DMS 273 treated with DMSO at 0.1 percent for 48 hours (cell line): Measurements from ENCODE around the gene INO80D.
"Not testable (repeated sequence)": the region's sequence is repeated elsewhere in the genome, so short reads cannot be mapped to it uniquely, and the experiment has no call there.

Source experiments
- DNase-seq: peaks from one replicate; lab custom pipeline; 2025; lab: John Stamatoyannopoulos, UW

Gene INO80D

DNA sequence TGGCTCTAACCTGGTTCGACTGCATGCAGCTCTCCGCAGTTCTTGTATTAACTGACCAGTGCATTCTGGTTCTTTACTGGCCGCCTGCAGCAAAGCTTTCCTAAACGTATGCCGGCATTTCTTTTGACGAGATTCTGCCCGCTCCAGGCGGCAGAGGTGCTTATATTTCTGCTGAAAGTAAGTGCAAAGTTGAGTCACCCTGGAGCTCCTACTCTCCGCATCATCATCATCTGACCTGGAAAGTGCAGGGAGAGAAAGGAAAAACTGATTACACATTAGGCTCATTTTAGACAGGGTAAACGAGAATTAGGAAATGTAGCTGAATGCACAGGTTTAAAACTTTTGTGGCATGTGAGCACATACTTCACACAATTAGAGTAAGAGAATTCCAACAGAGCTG lies 57.9 kb downstream of the INO80D start:
- DNase-seq, result no peak

DNA sequence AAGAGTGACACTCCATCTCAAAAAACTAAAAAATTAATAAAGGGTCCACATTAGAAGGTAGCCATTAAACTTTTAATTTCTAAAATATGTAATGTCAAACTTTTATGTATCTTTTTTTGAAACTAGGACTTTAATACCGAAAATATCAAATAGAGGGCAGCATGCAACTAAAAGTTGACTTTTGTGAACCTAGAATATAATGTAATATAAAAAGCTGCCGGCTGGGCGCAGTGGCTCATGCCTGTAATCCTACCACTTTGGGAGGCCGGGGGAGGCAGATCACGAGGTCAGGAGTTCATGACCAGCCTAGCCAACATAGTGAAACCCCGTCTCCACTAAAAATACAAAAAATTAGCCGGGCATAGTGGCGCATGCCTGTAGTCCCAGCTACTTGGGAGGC lies 62.8 kb downstream of the INO80D start:
- DNase-seq, result no peak

DNA sequence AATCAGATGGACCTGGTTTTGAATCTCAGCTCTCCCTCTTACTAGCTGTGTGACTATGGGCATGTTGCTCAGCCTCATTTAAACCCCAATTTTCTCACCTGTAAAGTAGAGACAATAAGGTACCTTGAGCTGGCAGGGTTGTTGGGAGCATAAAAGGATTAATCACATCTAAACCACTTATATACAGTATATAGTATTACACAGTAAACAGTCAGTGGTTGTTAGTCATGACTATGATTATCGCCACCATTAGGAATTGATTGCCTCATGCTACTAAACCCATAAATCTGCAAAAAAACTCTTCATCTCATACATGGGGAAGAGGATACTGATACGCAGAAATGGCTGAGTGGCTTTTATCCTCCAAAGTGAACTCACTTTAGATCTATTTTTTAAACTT lies 65.8 kb downstream of the INO80D start:
- DNase-seq, result no peak

DNA sequence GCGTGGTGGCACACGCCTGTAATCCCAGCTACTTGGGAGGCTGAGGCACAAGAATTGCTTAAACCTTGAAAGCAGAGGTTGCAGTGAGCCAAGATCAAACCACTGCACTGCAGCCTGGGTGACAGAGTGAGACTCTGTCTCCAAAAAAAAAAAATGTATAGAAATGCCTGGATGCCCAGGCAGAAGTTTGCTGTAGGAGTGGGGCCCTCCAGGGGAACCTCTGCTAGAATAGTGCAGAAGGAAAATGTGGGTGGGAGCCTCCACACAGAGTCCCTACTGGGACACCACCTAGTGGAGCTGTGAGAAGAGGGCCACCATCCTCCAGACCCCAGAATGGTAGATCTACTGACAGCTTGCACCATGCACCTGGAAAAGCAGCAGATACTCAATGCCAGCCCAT lies 70.2 kb downstream of the INO80D start:
- DNase-seq, result not testable (repeated sequence)

DNA sequence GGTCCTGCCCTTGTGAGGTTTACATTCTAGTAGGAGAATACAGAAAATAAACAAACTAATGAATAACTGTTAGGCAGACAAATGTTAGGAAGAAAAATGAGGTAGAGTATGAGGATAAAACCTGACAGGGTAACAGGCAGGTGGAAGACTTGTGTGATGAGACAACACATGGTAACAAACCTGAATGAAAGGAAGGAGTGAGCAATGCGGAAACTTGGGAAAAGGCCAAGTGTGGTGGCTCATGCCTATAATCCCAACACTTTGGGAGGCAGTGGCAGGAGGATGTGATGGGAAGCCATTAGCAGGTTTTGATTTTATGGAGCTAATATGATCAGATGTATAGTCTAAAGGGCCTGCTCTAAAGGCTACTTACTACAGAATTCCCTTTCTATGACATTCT lies 74.2 kb downstream of the INO80D start:
- no peak for DNase-seq

DNA sequence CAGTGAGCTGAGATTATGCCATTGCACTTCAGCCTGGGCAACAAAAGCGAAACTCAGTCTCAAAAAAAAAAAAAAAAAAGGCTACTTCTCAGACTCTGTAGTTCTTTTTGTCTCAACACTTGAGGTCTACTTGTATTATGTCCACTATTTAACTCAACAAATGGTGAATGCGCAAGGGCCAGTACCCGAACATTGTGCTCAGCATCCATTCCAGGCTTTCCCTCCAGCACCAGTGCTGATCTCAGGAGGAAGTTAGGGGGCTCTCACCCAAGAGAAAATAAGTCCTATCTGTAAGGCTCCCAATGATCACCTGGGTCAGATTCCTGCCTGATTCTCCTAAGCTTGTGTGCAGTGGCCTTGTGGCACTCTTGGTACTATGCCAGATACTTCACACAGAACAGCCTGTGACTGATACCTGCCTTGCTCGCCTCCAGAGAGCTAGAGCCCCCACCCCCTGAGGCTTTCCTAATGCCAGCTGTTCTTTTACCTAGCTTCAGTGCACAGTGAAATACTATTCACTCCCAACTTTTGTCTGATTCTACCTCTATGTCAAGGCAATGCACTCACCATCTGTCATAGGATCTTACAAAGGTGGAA lies 74.9 kb downstream of the INO80D start:
- DNase-seq, result no peak

DNA sequence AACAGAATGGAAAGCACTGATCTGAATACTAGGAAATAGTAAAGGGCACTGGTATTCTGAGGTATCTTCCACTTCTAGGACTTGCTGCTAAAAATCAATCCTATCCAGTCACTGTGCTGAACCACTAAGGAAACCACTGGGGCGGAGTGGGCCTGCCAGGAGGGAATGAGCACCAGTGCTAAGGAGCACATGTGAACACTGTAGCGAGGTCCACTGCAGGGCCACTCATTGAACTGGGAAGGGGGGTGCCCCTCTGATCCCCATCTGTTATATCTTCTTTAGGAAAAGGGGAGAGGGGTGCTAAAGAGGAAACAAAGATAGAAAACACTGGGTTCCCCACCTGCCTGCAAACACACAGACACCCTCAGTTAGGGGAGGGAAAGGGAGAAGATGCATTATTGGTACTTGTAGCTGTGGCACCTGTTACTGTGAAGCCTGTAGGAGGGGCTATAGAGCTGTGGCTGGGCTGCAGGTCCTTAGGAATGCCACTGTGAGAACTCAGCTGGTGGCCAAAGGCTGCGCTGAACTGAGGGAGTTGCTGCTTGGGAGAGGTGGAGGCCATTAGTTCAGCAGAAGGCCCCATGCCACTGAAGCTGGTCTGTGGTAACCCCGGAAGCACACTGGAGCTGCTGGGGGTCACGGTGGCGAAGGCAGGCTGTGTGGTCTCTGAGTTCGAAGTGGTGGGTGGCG lies 81.8 kb downstream of the INO80D start:
- DNase-seq, result no peak

DNA sequence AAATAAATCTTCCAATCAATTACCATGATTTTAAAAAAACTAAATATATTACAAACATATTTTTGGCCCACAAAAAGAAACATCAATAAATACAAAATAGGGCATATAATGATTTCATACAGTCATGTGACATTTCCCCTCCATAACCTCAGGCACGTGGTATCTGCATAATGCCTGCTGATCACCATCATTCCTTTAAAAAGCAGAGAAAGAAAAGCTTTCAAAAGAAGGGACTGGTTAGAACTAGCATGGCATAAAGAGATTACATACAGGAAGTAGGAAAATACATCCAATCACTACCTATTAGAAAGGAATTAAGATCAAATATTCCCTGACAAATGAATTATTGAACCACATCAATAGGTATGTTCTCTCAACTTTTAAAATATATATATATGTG lies 83.5 kb downstream of the INO80D start:
- DNase-seq, result no peak

DNA sequence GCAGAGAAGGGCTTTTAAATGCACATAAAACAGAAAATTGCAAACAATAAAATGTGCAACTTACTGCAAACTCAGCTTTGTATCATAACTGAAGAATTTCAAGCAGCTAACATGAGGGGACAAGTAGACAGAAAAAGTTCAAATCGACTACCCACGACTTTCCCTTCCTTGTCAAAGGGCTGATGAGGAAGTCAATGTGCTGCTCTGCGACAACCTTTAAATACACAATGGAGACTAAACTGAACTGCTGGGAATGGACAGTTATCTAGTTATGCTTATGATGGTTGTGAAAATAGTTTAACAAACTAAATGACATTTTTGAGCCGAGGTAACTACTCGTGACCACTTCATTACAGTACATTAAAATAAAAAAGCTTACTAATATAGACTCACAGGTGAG lies 84.1 kb downstream of the INO80D start:
- no peak for DNase-seq

DNA sequence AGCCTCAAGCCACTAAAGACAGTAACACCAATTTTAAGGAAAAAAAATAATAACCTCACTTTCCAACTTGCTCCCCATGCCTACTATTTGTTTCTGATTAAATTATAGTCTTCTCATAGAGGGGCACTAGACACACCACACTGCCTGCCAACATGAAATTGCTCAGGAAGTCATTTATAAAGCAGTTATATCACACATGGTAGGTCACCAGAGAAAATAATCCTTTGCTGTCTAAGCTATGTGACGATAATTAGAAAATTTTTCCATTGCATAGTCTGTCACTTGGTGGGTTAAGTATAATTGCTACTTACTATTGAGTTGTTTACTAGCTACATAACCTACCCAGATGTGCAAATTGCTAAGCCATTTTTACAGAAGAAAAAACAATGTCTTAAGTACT lies 85.2 kb downstream of the INO80D start:
- DNase-seq, result no peak

DNA sequence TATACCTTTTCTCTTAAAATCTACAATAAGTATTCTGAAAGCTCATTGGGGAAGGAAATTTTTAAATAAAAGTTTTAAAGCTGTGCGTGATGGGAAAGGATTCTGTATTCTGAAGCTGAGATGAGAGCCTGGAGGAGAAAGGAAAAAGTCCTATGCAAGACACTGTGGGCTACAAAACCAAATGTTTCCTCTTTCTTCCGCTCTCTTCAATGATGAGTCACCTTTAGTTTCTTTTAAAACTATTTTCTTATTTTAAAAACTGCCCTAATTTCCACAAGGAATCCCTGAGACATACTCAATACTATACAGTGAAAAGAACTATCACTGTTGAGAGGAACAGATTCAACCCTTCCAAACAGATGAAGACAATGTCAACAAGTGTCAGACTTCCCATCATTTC lies 87.4 kb downstream of the INO80D start:
- no peak for DNase-seq

DNA sequence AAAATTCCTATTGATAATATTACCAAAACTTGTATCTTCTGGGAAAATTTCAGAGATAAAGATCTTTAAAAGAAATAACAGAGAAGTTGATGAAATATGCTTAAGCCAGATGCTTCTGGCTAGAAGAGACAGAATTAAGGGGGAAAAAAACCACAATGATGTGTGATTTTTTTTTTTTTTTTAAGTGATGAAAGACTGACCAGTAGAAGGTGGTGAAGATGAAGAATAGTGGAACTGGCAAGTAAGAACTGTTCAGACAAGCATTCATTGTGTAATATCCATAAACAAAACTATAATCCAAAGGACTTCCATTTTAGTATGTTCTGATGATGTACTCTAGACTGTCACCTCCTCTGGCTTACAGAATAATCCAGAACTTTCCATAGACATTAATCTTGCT lies 89.8 kb downstream of the INO80D start:
- no peak for DNase-seq

DNA sequence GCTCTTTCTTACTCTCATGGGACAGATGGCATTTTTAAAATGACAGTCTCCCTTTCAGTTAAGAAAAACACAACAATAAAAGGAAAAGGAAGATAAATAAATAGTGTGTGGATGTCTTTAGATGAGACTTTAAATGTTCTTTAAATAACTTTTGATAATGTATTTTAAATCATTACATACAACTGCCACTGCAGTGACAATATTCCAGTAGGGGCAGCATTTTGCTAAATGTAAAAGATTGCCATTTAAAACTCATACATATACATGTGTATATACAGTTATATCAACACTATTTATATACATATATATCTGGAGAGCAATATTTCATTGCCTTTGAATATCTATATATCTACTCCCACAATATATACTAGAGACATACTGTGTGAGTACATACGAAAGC lies 90.7 kb downstream of the INO80D start:
- DNase-seq, result no peak

DNA sequence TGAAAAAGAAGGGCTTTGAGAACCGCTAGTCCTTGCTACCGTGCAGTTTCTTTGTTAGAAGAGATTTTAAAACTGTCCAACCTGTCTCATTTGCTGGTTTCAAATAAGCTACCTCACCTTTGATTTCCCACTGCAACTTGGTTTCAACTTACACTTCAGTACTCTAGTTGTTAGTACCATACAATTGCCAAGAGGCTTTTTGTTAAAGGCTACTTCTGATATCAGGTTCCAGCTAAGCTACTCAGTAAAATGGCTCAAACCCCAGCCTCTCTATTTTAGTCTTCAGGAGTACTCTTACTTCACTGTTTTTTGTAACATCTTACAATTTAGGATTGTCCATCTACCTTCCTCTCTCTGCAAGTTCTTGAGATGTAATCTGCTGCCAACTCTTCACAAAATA lies 91.6 kb downstream of the INO80D start:
- DNase-seq, result no peak

DNA sequence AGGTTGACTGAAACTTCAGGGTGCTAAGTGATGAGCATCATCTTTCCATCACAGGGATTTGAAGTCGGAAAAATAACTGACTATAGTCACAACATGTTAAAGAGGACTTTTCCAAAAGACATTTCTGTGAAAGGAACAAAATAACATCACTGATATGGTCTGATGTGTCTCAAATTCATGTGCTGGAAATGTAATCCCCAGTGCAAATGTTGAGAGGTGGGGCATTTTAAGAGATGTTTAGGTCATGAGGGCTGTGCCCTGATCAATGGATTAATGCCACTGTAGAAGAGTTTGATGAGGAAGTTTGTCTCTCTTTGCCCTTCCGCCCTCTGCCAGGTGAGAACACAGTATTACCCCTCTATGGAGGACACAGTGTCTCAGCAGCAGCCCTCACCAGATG lies 95.9 kb downstream of the INO80D start:
- no peak for DNase-seq

DNA sequence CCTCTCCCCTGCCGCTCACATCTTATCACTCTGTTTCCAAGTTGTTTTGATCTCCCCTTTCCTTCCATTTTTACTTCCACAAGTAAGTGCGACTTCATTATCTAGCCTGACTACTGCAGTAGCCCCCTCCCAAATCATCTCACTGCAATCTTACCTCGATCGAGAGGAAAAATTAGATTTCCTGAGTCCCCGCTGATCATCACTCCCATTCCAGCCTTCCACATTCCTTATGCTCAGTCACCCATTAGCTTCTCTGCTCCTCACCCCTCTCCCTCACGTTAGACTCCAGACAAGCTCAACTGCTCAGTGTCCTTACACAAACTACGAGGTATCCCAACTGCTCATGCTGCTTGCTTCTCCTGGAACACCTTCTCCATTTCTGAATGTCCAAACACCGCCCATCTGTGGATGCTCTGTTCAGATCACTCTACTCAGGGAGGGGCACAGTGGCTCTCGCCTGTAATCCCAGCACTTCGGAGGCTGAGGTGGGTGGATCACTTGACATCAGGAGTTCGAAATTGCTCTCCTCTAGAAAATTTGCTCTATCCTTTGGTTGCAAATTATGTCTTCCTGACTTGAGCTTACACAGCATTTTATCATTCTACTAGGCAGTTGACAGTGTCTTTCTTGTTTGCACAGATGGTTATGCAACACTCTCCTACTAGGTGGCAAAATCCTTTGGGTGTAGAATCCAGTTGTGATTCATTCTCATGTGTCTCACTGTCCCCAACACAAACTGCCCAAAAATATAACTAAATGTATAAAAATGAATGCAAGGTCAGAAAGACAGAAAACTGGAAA lies 96.5 kb downstream of the INO80D start:
- no peak for DNase-seq

DNA sequence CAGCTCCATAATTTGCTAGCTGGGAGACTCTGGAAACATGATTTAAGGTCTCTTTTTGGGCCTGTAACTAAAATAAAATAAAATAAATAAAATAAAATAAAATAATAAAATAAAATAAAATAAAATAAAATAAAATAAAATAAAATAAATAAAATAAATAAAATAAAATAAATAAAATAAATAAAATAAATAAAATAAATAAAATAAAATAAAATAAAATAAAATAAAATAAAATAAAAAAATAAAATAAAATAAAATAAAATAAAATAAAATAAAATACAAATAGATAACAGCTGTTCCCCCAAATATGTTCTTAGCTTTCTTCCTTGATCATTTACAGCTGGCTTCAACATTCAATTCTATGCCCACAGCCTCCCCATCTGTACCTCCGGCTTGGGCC lies 97.3 kb downstream of the INO80D start:
- DNase-seq, result not testable (repeated sequence)

DNA sequence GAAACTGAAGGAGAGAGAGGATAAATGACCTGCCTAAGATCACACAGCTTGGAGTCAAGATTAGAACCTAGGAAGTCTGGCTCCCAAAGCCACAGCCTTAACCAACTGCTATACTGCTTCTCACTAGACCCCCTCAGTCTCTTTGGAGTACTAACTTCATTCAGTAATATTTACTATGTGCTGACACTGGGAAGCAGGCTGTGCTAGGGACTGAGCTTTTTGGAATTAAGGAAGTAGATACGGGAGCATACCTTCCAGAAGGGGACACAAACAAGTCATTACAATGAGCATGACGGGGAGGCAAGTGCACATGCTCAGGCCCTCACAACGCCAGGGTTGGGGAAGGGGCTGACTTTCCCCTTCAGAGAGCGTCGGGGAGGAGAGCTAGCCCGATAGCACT lies 97.7 kb downstream of the INO80D start:
- no peak for DNase-seq

DNA sequence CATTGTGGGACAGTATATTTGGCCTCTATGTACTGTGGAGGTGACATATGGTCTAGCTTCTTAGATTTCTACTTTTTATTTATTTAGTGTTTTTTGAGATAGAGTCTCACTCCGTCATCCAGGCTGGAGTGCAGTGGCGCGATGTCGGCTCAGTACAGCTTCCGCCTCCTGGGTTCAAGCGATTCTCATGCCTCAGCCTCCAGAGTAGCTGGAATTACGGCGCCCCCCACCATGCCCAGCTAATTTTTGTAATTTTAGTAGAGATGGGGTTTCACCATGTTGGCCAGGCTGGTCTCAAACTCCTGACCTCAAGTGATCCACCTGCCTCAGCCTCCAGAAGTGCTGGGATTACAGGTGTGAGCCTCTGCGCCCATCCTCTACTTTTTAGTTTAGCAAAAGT lies 99.6 kb downstream of the INO80D start:
- DNase-seq, result not testable (repeated sequence)

DNA sequence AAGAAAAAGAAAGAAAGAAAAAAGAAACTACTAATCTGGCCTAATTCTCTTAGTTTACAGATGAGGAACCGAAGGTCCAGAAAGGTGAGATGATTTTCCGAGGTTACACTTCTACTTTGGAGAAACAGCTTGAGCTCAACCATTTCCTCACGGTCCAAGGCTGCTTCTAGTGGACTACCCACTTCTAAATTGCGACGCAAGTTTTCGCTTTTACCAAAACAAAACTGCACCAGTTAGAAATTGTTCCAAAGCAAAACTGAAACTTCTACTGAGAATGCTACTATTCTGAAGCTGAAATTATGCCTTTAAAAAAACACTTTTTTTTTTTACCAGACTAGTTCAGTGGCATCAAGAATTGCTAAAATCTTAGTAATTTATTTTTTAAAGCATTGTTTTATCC lies 101.6 kb downstream of the INO80D start:
- DNase-seq, result no peak

DNA sequence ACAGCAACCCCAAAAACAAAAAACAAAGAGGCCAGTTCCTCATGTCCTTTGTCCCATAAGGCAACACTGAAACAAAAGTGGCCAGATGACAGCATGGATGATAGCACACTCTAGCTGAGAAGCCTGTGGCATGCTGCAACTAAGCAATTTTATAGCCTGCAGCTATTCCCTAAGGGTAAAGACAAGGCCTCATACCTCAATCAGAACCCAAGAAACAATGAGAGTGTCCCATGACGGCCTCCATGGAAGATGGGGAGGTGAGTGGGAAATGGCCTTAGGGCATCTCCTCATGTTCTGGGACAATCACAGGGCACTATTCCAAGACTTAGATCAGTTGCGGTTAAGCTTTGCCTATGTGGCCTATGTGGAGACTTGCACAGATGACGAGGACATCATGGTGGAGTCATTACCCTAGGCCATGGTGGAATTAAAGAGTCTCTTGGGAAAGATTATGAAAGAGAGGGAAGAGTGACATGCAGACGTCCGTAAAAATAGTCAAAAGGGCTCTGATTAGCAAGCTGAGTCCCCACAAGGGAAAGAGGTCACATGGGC lies 103.1 kb downstream of the INO80D start:
- no peak for DNase-seq

DNA sequence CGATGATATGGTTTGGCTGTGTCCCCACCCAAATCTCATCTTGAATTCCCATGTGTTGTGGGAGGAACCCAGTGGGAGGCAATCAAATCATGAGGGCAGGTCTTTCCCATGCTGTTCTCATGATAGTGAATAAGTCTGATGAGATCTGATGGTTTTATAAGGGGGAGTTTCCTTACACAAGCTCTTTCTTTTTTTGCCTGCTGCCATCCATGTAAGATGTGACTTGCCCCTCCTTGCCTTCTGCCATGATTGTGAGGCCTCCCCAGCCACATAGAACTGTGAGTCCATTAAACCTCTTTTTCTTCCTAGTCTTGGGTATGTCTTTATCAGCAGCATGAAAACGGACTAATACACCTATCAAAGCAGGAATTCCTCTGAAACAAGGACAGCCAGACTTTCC lies 107.2 kb downstream of the INO80D start:
- DNase-seq, result not testable (repeated sequence)

DNA sequence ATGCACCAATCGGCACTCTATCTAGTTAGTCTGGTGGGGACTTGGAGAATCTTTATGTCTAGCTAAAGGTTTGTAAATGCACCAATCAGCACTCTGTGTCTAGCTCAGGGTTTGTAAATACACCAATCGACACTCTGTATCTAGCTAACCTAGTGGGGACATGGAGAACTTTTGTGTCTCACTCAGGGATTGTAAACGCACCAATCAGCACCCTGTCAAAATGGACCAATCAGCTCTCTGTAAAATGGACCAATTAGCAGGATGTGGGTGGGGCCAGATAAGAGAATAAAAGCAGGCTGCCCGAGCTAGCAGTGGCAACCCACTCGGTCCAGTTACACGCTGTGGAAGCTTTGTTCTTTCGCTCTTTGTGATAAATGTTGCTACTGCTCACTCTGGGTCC lies 108.3 kb downstream of the INO80D start:
- not testable (repeated sequence) for DNase-seq
